GM12878 (cell line): Measurements from ENCODE around the gene FER1L5. TPM values are rescaled to one million over a fixed set of nuclear protein-coding genes. Genes with fewer than 3 reads are reported as not detected.

Experiments used
- ATAC-seq: fragments of 200-7000 bp; cut with Tn5 transposase; 3 replicates; pipeline ENCODE4 v1.9.1; 2020; ENCODE audit warnings: mild to moderate bottlenecking, moderate library complexity
- BruUV-seq: library from RNA; stranded (reverse); fragments of 400-500 nt; replicated peaks from 2 replicates; lab custom pipeline; 2021; lab: Mats Ljungman, UMichigan
- CTCF ChIA-PET: fragments of 300-600 bp; sonication (Branson Sonifier 250); formaldehyde crosslinking; extraction: SDS; loops from one replicate; lab custom pipeline; 2021; ENCODE audit warnings: inconsistent platforms; lab: Yijun Ruan, JAX
- POLR2A ChIA-PET: fragments of 350-600 bp; formaldehyde crosslinking; extraction: SDS; loops from one replicate; lab custom pipeline; 2021; ENCODE audit warnings: inconsistent platforms; lab: Charles Lee
- RAD21 ChIA-PET: fragments of 300-600 bp; sonication (Branson Sonifier 250); formaldehyde crosslinking; loops from one replicate; lab custom pipeline; 2023; ENCODE audit warnings: antibody characterized with exemption; ENCODE audit not compliant: unreplicated experiment; lab: Charles Lee
- SMC1A ChIA-PET: fragments of 300-600 bp; sonication (Branson Sonifier 250); formaldehyde crosslinking; loops from one replicate; lab custom pipeline; 2023; ENCODE audit not compliant: unreplicated experiment, uncharacterized antibody; lab: Charles Lee
- DNase-seq: peaks from one replicate; pipeline ENCODE4 v3.0.0-alpha.2; 2011; ENCODE audit warnings: low read depth, low spot score
- FAIRE-seq: peaks from 3 replicates; lab custom pipeline; 2011; peaks lifted over from hg19 to GRCh38; lab: Jason Lieb, UNC
- H2AFZ ChIP-seq: 2 replicates; pipeline ENCODE4 v1.6.0; 2011; ENCODE audit warnings: low read depth, low read length, control low read depth; ENCODE audit not compliant: control insufficient read depth
- H3K27ac ChIP-seq: 2 replicates; pipeline ENCODE4 v1.5.1; 2011; ENCODE audit warnings: control low read depth; ENCODE audit not compliant: control insufficient read depth, insufficient read depth
- H3K27me3 ChIP-seq, 2 experiments: replicated peaks in 1 of 2; 2 replicates each; pipeline versions ENCODE4 v1.6.0 to v1.6.1; 2011; ENCODE audit warnings: low read length in 1 of 2; ENCODE audit not compliant: control insufficient read depth in 2 of 2, insufficient read depth in 2 of 2
- H3K36me3 ChIP-seq, 2 experiments: 2 replicates each; pipeline ENCODE4 v1.5.1; 2011; ENCODE audit warnings: low read length in 1 of 2; ENCODE audit not compliant: control insufficient read depth in 2 of 2, insufficient read depth in 2 of 2
- H3K4me1 ChIP-seq: 2 replicates; pipeline ENCODE4 v1.6.1; 2011; ENCODE audit warnings: mild to moderate bottlenecking, low read length, moderate library complexity, mixed read lengths; ENCODE audit not compliant: control insufficient read depth, insufficient read depth
- H3K4me2 ChIP-seq: 2 replicates; pipeline ENCODE4 v1.6.0; 2011; ENCODE audit warnings: control low read depth; ENCODE audit not compliant: control insufficient read depth, insufficient read depth
- H3K4me3 ChIP-seq: fragments of 200-600 bp; sonication (generic); 2 replicates; pipeline ENCODE4 v1.5.1; 2016
- H3K79me2 ChIP-seq: 2 replicates; pipeline ENCODE4 v1.6.0; 2011; ENCODE audit warnings: low read length; ENCODE audit not compliant: control insufficient read depth, insufficient read depth
- H3K9ac ChIP-seq: 2 replicates; pipeline ENCODE4 v1.8.0; 2011; ENCODE audit warnings: low read length, control low read depth, mixed read lengths; ENCODE audit not compliant: control insufficient read depth, insufficient read depth
- H3K9me3 ChIP-seq: replicated peaks from 3 replicates; pipeline ENCODE4 v1.5.1; 2011; ENCODE audit warnings: mild to moderate bottlenecking, low read length; ENCODE audit not compliant: control insufficient read depth, insufficient read depth
- H4K20me1 ChIP-seq: 2 replicates; pipeline ENCODE4 v1.6.0; 2011; ENCODE audit not compliant: control insufficient read depth, insufficient read depth
- ATF3 ChIP-seq: IDR thresholded peaks from 2 replicates; pipeline ENCODE4 v1.6.1; 2011; ENCODE audit warnings: low read depth, mild to moderate bottlenecking, low read length, moderate library complexity, borderline replicate concordance; ENCODE audit errors: extremely low read depth
- CBX5 ChIP-seq: sonication (generic); IDR thresholded peaks from 2 replicates; pipeline ENCODE4 v1.6.1; 2016; ENCODE audit warnings: low read depth, moderate library complexity, mild to moderate bottlenecking, inconsistent platforms
- CEBPB ChIP-seq, 2 experiments: fragments of 150-350 bp in 1 of 2; IDR thresholded peaks; 2 replicates each; pipeline ENCODE4 v1.6.1; 2012 to 2014; ENCODE audit warnings: low read depth in 2 of 2, low read length in 2 of 2, borderline replicate concordance in 1 of 2, inconsistent platforms in 1 of 2
- CUX1 ChIP-seq: IDR thresholded peaks from 2 replicates; pipeline ENCODE4 v1.6.1; 2012; ENCODE audit warnings: improper control_type of control experiment, low read depth, low read length; ENCODE audit not compliant: insufficient replicate concordance
- EP300 ChIP-seq, 2 experiments: fragments of 150-350 bp in 1 of 2; IDR thresholded peaks; 2 replicates each; pipeline ENCODE4 v1.6.1; 2011 to 2012; ENCODE audit warnings: low read depth in 2 of 2, low read length in 2 of 2, borderline replicate concordance in 1 of 2, improper control_type of control experiment in 1 of 2, inconsistent platforms in 1 of 2; ENCODE audit not compliant: control insufficient read depth in 1 of 2
- FOXM1 ChIP-seq: IDR thresholded peaks from 2 replicates; pipeline ENCODE4 v1.6.1; 2012; ENCODE audit warnings: low read depth, mild to moderate bottlenecking, inconsistent platforms, low read length, moderate library complexity
- HDAC6 ChIP-seq: fragments of 200-600 bp; sonication (generic); IDR thresholded peaks from one replicate; pipeline ENCODE4 v1.8.0; 2017; ENCODE audit warnings: antibody characterized with exemption; ENCODE audit not compliant: unreplicated experiment
- IKZF1 ChIP-seq: fragments of 450-650 bp; conservative IDR thresholded peaks from 2 replicates; pipeline ENCODE4 v1.6.1; 2017; ENCODE audit warnings: antibody characterized with exemption, mild to moderate bottlenecking
- MTA3 ChIP-seq: IDR thresholded peaks from 2 replicates; pipeline ENCODE4 v1.6.1; 2012; ENCODE audit warnings: low read length, inconsistent platforms, borderline replicate concordance
- NKRF ChIP-seq: fragments of 450-650 bp; conservative IDR thresholded peaks from 2 replicates; pipeline ENCODE4 v1.6.1; 2017; ENCODE audit warnings: mild to moderate bottlenecking, moderate library complexity
- NR2C1 ChIP-seq: fragments of 450-650 bp; IDR thresholded peaks from 2 replicates; pipeline ENCODE4 v1.6.1; 2017; ENCODE audit warnings: antibody characterized with exemption, mild to moderate bottlenecking, moderate library complexity
- RB1 ChIP-seq: fragments of 450-650 bp; formaldehyde crosslinking; IDR thresholded peaks from 2 replicates; pipeline ENCODE4 v1.6.1; 2017; ENCODE audit warnings: mild to moderate bottlenecking, borderline replicate concordance
- SMAD5 ChIP-seq: IDR thresholded peaks from 2 replicates; pipeline ENCODE4 v1.6.1; 2016; ENCODE audit warnings: antibody characterized with exemption, low read depth
- SRF ChIP-seq, 2 experiments: IDR thresholded peaks; 2 replicates each; pipeline ENCODE4 v1.6.1; 2011; ENCODE audit warnings: low read depth in 2 of 2, low read length in 2 of 2, mild to moderate bottlenecking in 1 of 2, moderate library complexity in 1 of 2
- STAT1 ChIP-seq: fragments of 450-650 bp; conservative IDR thresholded peaks from 2 replicates; pipeline ENCODE4 v1.6.1; 2014; ENCODE audit warnings: antibody characterized with exemption, mild to moderate bottlenecking
- SUPT20H ChIP-seq: IDR thresholded peaks from 2 replicates; pipeline ENCODE4 v1.6.1; 2011; ENCODE audit warnings: low read depth, mild to moderate bottlenecking, low read length, moderate library complexity, borderline replicate concordance; ENCODE audit not compliant: control insufficient read depth
- WRNIP1 ChIP-seq: IDR thresholded peaks from 2 replicates; pipeline ENCODE4 v1.6.1; 2011; ENCODE audit warnings: low read depth, low read length, improper control_type of control experiment, borderline replicate concordance
- WGBS: methylation state at CpG from one replicate; pipeline ENCODE4 v1.1.6; 2016; ENCODE audit warnings: low lambda C conversion rate; ENCODE audit not compliant: insufficient replicate concordance, insufficient coverage; ENCODE audit errors: missing lambda C conversion rate; 5-methylcytosine and 5-hydroxymethylcytosine counted together
- in situ Hi-C: fragments of 300-500 bp; cut with MboI; formaldehyde crosslinking; loops from 9 replicates; pipeline ENCODE4 v1.14.3; 2018; ENCODE audit warnings: mixed read lengths
- intact Hi-C: fragments of 100-400 bp; cut with micrococcal nuclease; formaldehyde crosslinking; loops from one replicate; pipeline ENCODE4 v1.14.2; 2022; ENCODE audit not compliant: unreplicated experiment
- polyA plus RNA-seq, 11 experiments: library from polyadenylated mRNA; depleted of rRNA in 4 of 11; unstranded in 6 of 11; stranded (reverse) in 5 of 11; fragments of >200 nt; fragmentation: Nextera tagmentation in 4 of 11; fragmentation: Illumina TruSeq in 1 of 11; extraction: Ambion mirVana in 4 of 11; extraction: Trizol in 1 of 11; gene quantifications; 1 replicate in 1 of 11; 2 replicates in 10 of 11; pipeline versions ENCODE4 v1.2.1 to v1.2.3, GENCODE V29; 2011 to 2016; ENCODE audit warnings: inconsistent platforms in 2 of 11, missing spikeins in 2 of 11, low read depth in 1 of 11
- total RNA-seq, 4 experiments: library from RNA; depleted of rRNA in 3 of 4; stranded (reverse); fragments of >200 nt in 3 of 4; fragmentation: Illumina TruSeq in 1 of 4; extraction: Trizol in 1 of 4; gene quantifications; 2 replicates each; pipeline versions ENCODE4 v1.2.1 to v1.2.3, GENCODE V29; 2013 to 2021

The FER1L5 gene
- total and polyA plus RNA-seq, 10 of the 15 experiments (the other 5 are each of a cell fraction or from before 2014, with no cell fraction given), result not detected

GRCh38 chr2:96701636-96702035, 59.1 kb downstream of the FER1L5 start:
- FAIRE-seq (no peak), ATAC-seq (no peak), DNase-seq (no peak)
- no peak overlapping the region for H3K27ac ChIP-seq
- ChIA-PET SMC1A (interaction anchor here (1.4 kb wide), 1 partner anchor 9 kb away, joined by 3 read pairs; no protein-coding TSS in a partner anchor), POLR2A (no interaction called here), CTCF (no interaction called here), RAD21 (no interaction called here)
- TF ChIP-seq EP300 (IDR thresholded peaks at IDR 0.05; ENCODE audit: borderline replicate concordance in 1 of 2, control insufficient read depth in 1 of 2, low read depth in 2 of 2, low read length in 2 of 2) (no peak), IKZF1 (no peak), HDAC6 (no peak), RB1 (no peak), CEBPB (IDR thresholded peaks at IDR 0.05; ENCODE audit: borderline replicate concordance in 1 of 2, low read depth in 2 of 2, low read length in 2 of 2) (no peak), SRF (IDR thresholded peaks at IDR 0.05; ENCODE audit: low read depth in 2 of 2, low read length in 2 of 2) (no peak), NR2C1 (no peak), NKRF (no peak), SUPT20H (no peak), WRNIP1 (no peak), SMAD5 (no peak), ATF3 (no peak), MTA3 (no peak), FOXM1 (no peak), CUX1 (no peak), STAT1 (no peak), CBX5 (no peak)
- 77% methylated on average over 6 of the region's 6 CpGs for WGBS
- H3K4me3 ChIP-seq, result no peak overlapping the region
- peaks cover 0 to 6% of the 10 kb centered on the region in 2 experiments; a peak in 2 of 4 replicates for H3K36me3 ChIP-seq
- no peak overlapping the region for H3K9ac ChIP-seq
- intact Hi-C loops, result no loop called here
- in situ Hi-C loops, result no loop called here
- H4K20me1 ChIP-seq, result no peaks in the 10 kb centered on the region
- H2AFZ ChIP-seq, result no peak overlapping the region
- no peaks in the 10 kb centered on the region for H3K4me1 ChIP-seq
- H3K9me3 ChIP-seq, result no peaks in the 10 kb centered on the region
- H3K79me2 ChIP-seq, result no peaks in the 10 kb centered on the region
- no peak overlapping the region for H3K4me2 ChIP-seq
- H3K27me3 ChIP-seq, result no peaks in the 10 kb centered on the region
- no TSS peak for BruUV-seq
